GM12864 (cell line): ENCODE data around the gene ADAM22.

Source experiments
- DNase-seq: peaks from one replicate; pipeline ENCODE4 v3.0.0-alpha.2; 2011; ENCODE audit warnings: low read depth
- H3K4me3 ChIP-seq: 2 replicates; pipeline ENCODE4 v1.5.1; 2011; ENCODE audit warnings: mild to moderate bottlenecking, low read depth, low read length, control low read depth
- CTCF ChIP-seq: IDR thresholded peaks from 2 replicates; pipeline ENCODE4 v1.5.1; 2011; ENCODE audit warnings: low read depth, mild to moderate bottlenecking, moderate library complexity, low read length, control low read depth, inconsistent platforms; ENCODE audit errors: missing control alignments

ADAM22 gene

GRCh38 chr7:88013981-88014380 is 79.9 kb downstream of the ADAM22 start:
- H3K4me3 ChIP-seq, result no peak overlapping the region
- DNase-seq, result no peak
- no peak for TF ChIP-seq CTCF

GRCh38 chr7:88014581-88014980 is 80.5 kb downstream of the ADAM22 start:
- no peak for DNase-seq
- H3K4me3 ChIP-seq, result no peak overlapping the region
- TF ChIP-seq CTCF, result no peak

GRCh38 chr7:88015309-88015708 is 81.3 kb downstream of the ADAM22 start:
- TF ChIP-seq CTCF, result no peak
- DNase-seq, result no peak
- no peak overlapping the region for H3K4me3 ChIP-seq

DNA sequence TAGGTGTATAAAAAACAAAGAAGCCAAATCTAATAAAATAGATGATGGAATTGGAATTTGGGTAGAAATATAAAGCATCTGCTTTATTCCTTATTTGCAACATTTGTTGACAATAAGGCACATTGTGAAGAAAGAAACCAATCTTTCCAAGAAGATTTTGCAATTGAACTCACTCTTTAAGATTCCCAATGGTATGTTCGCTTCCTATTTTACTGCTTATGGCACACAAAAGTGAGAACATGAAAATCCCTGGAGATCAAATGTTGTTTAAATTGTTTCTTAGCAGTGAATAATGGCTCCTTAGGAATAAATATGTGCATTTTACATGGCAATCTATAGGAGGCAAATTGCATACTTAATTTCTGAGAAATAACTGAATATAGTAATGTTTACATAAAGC is 84.5 kb downstream of the ADAM22 start:
- H3K4me3 ChIP-seq, result no peak overlapping the region
- DNase-seq, result no peak
- TF ChIP-seq CTCF, result no peak

GRCh38 chr7:88020953-88021665 is 87.1 kb downstream of the ADAM22 start:
- TF ChIP-seq CTCF, result no peak
- no peak for DNase-seq
- H3K4me3 ChIP-seq, result no peak overlapping the region

- TF ChIP-seq CTCF, result no peak
- DNase-seq, result no peak
- no peak overlapping the region for H3K4me3 ChIP-seq
Observed at GRCh38 chr7:88027724-88028123, 93.7 kb downstream of the ADAM22 start.

DNA sequence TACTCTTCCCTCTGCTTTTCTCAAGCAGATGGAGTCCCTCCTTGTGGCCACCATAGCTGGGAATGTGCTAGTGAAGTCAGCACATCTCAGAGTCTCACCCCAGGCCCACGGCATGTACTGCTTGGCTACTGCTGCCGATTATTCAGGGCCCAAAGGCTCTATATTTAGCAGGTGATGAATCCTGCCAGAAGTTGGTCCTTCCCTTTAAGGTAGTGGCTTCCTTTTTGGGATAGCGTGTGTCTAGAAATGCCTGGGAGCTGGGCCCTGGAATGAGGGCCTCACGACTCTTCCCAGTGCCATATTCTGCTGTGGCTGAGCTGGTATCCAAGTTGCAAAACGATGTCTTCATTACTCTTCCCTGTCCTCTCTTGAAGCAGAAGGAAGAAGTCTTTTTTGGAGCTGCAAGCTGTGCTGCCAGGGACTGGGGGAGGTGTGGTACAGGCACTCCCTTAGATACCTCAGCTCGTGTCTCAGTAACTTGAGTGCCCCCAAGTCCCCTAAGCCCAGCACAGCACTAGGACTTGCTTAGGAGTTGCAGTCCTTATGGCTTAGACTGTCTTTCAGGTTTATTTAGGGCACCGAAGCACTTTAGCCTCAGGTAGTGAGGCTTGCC is 100.1 kb downstream of the ADAM22 start:
- no peak for DNase-seq
- no peak for TF ChIP-seq CTCF

More for the DNA sequence above, 100.1 kb downstream of the ADAM22 start:
- H3K4me3 ChIP-seq, result no peak overlapping the region
